DOHH2 (cell line): ENCODE data around the gene GATA2.

ENCODE experiments used
- EZH2phosphoT487 ChIP-seq: fragments of 200-600 bp; sonication (generic); IDR thresholded peaks from 2 replicates; pipeline ENCODE4 v1.6.1; 2017; ENCODE audit warnings: borderline replicate concordance, mild to moderate bottlenecking, antibody characterized with exemption, low read length, moderate library complexity, mixed read lengths
- TF ChIP-seq, protein P1 (sequence below): fragments of 200-600 bp; sonication (generic); IDR thresholded peaks from one replicate; pipeline ENCODE4 v1.5.1; 2014; ENCODE audit warnings: antibody characterized with exemption, mild to moderate bottlenecking, low read depth, low read length; ENCODE audit not compliant: poor library complexity, severe bottlenecking

DNA sequence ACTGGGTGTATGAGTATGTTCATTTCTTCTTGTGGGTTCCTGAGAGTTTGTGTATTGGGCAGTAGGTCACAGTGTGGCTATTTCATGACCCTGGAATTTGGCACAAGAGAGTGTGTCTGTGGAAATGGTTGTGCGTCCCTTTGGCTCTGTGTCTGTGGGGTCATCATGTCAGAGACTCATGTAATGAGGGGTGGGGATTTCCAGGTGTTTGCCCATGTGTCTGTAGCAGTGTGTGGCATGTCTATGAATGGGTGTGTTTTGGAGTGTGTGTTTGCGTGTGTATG is 1.3 kb upstream of the GATA2 start:
- TF ChIP-seq, protein P1, sequence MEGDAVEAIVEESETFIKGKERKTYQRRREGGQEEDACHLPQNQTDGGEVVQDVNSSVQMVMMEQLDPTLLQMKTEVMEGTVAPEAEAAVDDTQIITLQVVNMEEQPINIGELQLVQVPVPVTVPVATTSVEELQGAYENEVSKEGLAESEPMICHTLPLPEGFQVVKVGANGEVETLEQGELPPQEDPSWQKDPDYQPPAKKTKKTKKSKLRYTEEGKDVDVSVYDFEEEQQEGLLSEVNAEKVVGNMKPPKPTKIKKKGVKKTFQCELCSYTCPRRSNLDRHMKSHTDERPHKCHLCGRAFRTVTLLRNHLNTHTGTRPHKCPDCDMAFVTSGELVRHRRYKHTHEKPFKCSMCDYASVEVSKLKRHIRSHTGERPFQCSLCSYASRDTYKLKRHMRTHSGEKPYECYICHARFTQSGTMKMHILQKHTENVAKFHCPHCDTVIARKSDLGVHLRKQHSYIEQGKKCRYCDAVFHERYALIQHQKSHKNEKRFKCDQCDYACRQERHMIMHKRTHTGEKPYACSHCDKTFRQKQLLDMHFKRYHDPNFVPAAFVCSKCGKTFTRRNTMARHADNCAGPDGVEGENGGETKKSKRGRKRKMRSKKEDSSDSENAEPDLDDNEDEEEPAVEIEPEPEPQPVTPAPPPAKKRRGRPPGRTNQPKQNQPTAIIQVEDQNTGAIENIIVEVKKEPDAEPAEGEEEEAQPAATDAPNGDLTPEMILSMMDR, result no peak
- no peak for TF ChIP-seq EZH2phosphoT487
